ENCODE data around the gene DDX1.

DNA sequence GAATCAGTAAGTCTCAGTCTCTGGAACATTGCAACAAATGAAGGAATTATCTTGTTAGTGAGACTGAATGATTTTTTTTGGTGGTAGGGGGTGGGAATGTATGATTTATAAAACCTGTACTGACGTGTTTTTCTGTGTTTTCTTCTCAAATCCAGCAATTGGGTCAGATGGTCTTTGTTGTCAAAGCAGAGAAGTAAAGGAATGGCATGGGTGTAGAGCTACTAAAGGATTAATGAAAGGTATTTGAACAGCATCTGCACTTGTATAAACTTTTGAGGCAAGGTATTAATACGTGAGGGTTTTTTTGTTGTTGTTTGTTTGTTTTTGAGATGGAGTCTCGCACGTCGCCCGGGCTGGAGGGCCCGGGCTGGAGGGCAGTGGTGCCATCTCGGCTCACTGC lies 10.7 kb downstream of the DDX1 start:
- TF ChIP-seq, protein P1, sequence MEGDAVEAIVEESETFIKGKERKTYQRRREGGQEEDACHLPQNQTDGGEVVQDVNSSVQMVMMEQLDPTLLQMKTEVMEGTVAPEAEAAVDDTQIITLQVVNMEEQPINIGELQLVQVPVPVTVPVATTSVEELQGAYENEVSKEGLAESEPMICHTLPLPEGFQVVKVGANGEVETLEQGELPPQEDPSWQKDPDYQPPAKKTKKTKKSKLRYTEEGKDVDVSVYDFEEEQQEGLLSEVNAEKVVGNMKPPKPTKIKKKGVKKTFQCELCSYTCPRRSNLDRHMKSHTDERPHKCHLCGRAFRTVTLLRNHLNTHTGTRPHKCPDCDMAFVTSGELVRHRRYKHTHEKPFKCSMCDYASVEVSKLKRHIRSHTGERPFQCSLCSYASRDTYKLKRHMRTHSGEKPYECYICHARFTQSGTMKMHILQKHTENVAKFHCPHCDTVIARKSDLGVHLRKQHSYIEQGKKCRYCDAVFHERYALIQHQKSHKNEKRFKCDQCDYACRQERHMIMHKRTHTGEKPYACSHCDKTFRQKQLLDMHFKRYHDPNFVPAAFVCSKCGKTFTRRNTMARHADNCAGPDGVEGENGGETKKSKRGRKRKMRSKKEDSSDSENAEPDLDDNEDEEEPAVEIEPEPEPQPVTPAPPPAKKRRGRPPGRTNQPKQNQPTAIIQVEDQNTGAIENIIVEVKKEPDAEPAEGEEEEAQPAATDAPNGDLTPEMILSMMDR (IDR thresholded peaks at IDR 0.05; ENCODE audit: insufficient read depth, low read length), result no peak
- no peak for TF ChIP-seq POLR2AphosphoS5 (IDR thresholded peaks at IDR 0.05; ENCODE audit: low read depth)
- TF ChIP-seq, protein P2, sequence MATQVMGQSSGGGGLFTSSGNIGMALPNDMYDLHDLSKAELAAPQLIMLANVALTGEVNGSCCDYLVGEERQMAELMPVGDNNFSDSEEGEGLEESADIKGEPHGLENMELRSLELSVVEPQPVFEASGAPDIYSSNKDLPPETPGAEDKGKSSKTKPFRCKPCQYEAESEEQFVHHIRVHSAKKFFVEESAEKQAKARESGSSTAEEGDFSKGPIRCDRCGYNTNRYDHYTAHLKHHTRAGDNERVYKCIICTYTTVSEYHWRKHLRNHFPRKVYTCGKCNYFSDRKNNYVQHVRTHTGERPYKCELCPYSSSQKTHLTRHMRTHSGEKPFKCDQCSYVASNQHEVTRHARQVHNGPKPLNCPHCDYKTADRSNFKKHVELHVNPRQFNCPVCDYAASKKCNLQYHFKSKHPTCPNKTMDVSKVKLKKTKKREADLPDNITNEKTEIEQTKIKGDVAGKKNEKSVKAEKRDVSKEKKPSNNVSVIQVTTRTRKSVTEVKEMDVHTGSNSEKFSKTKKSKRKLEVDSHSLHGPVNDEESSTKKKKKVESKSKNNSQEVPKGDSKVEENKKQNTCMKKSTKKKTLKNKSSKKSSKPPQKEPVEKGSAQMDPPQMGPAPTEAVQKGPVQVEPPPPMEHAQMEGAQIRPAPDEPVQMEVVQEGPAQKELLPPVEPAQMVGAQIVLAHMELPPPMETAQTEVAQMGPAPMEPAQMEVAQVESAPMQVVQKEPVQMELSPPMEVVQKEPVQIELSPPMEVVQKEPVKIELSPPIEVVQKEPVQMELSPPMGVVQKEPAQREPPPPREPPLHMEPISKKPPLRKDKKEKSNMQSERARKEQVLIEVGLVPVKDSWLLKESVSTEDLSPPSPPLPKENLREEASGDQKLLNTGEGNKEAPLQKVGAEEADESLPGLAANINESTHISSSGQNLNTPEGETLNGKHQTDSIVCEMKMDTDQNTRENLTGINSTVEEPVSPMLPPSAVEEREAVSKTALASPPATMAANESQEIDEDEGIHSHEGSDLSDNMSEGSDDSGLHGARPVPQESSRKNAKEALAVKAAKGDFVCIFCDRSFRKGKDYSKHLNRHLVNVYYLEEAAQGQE (IDR thresholded peaks at IDR 0.05; ENCODE audit: insufficient replicate concordance, low read depth), result no peak
- no peak for TF ChIP-seq GABPA (IDR thresholded peaks at IDR 0.05; ENCODE audit: low read depth)
- TF ChIP-seq SPI1 (IDR thresholded peaks at IDR 0.05; ENCODE audit: borderline replicate concordance, low read depth), result no peak

Data from HL-60 (cell line).